Measurements from ENCODE around the gene GIPC2. TPM values are rescaled to one million over a fixed set of nuclear protein-coding genes. Genes with fewer than 3 reads are reported as not detected.

Gene GIPC2
- total and polyA plus RNA-seq, 8 donors: 6.3 to 22.1 (median 12.9) TPM

- WGBS, 2 donors: 83 to 89% methylated on average over 1 of the region's 1 CpG
- Histone ChIP-seq H3K27ac (no peak overlapping the region), H3K4me3 (no peak overlapping the region), H3K4me1 (peaks cover 3 to 10% (median 5%) of the 10 kb centered on the region in 3 donors), H3K9me3 (no peaks in the 10 kb centered on the region), H3K27me3 (no peaks in the 10 kb centered on the region), H3K36me3 (no peaks in the 10 kb centered on the region)
- DNase-seq: no peak
- no peak for FAIRE-seq
- intact Hi-C loops (cut with DNase I): no loop called here
- ATAC-seq: no peak
- TF ChIP-seq, protein P1, sequence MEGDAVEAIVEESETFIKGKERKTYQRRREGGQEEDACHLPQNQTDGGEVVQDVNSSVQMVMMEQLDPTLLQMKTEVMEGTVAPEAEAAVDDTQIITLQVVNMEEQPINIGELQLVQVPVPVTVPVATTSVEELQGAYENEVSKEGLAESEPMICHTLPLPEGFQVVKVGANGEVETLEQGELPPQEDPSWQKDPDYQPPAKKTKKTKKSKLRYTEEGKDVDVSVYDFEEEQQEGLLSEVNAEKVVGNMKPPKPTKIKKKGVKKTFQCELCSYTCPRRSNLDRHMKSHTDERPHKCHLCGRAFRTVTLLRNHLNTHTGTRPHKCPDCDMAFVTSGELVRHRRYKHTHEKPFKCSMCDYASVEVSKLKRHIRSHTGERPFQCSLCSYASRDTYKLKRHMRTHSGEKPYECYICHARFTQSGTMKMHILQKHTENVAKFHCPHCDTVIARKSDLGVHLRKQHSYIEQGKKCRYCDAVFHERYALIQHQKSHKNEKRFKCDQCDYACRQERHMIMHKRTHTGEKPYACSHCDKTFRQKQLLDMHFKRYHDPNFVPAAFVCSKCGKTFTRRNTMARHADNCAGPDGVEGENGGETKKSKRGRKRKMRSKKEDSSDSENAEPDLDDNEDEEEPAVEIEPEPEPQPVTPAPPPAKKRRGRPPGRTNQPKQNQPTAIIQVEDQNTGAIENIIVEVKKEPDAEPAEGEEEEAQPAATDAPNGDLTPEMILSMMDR (IDR thresholded peaks at IDR 0.05): no peak
Measured at GRCh38 chr1:78096976-78097375, 51.2 kb downstream of the GIPC2 start.

GRCh38 chr1:78101051-78101450, 55.3 kb downstream of the GIPC2 start:
- DNase-seq: no peak
- Histone ChIP-seq H3K4me1 (peaks cover 4 to 14% (median 5%) of the 10 kb centered on the region in 3 donors), H3K9me3 (no peaks in the 10 kb centered on the region), H3K36me3 (no peaks in the 10 kb centered on the region), H3K4me3 (no peak overlapping the region), H3K27me3 (no peaks in the 10 kb centered on the region), H3K27ac (peak overlapping the region in 2 of 4 donors; percentile 80 to 82)
- FAIRE-seq: no peak
- TF ChIP-seq, protein P1 (IDR thresholded peaks at IDR 0.05): no peak
- WGBS, 2 donors: 76 to 88% methylated on average over 2 of the region's 2 CpGs
- ATAC-seq: no peak
- intact Hi-C loops (cut with DNase I): no loop called here

DNA sequence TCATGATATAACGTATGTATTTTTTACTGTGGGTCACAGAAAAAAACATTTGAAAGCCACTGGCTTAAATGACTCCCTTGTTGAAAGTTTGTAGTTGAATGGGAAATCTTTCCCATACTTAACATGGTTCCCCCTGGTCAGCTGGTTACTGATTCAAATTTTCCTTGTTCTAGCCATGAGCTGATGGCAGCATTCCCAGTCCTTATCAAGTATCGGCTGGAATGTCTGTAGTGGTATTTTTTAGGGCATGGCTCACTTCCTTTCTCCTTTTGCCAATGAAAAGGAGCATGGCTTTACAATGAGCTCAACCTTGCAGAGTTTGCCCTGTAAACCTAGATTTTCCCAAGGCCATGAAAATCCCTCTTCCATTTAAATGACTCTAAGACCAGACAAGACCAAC, 55.7 kb downstream of the GIPC2 start:
- intact Hi-C loops (cut with DNase I): no loop called here
- WGBS, 2 donors: 18% methylated on average over 2 of the region's 2 CpGs
- Histone ChIP-seq H3K4me3 (no peak overlapping the region), H3K27me3 (no peaks in the 10 kb centered on the region), H3K36me3 (no peaks in the 10 kb centered on the region), H3K4me1 (peaks cover 4 to 14% (median 5%) of the 10 kb centered on the region in 3 donors), H3K9me3 (no peaks in the 10 kb centered on the region), H3K27ac (peak overlapping the region in 2 of 4 donors; percentile 80 to 82)
- DNase-seq (peak in 4 of 6 donors; percentile 30 to 82 (median 67)), FAIRE-seq (no peak), ATAC-seq (peak; percentile 94 to 98 (median 96))
- TF ChIP-seq, protein P1 (IDR thresholded peaks at IDR 0.05): no peak

GRCh38 chr1:78102082-78102481, 56.3 kb downstream of the GIPC2 start:
- FAIRE-seq: no peak
- no peaks in the 10 kb centered on the region for H3K36me3 ChIP-seq
- TF ChIP-seq, protein P1 (IDR thresholded peaks at IDR 0.05): no peak
- no peak overlapping the region for H3K4me3 ChIP-seq
- ATAC-seq: no peak
- 89 to 92% methylated on average over 3 of the region's 3 CpGs for WGBS, 2 donors
- DNase-seq: no peak
- intact Hi-C loops (cut with DNase I): no loop called here
- H3K27me3 ChIP-seq: no peaks in the 10 kb centered on the region
- H3K4me1 ChIP-seq: peaks cover 4 to 14% (median 5%) of the 10 kb centered on the region in 3 donors
- H3K9me3 ChIP-seq: no peaks in the 10 kb centered on the region
- H3K27ac ChIP-seq: peak overlapping the region in 3 of 4 donors; percentile 3 to 82 (median 80)

DNA sequence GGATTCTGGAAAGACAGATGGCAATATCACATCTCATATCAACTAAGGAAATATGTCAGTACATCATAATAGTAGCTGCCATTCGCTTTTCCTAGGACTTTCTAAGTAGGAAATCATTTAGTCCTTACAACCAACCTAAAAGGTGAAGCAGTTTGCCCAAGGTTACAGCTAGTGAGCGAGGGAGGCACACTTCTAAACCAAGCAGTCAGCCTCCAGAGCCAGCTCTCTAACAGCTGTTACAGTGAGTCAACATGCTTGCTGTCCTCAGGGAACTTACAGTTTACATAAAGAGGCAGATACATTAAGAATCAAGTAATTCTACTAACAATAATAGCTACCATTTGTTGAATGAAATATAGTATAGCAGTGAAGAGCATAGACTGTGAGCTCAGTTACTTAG, 57.1 kb downstream of the GIPC2 start:
- Histone ChIP-seq H3K9me3 (no peaks in the 10 kb centered on the region), H3K27ac (no peak overlapping the region), H3K36me3 (no peaks in the 10 kb centered on the region), H3K4me3 (no peak overlapping the region), H3K4me1 (peaks cover 4 to 14% (median 5%) of the 10 kb centered on the region in 3 donors), H3K27me3 (no peaks in the 10 kb centered on the region)
- TF ChIP-seq, protein P1 (IDR thresholded peaks at IDR 0.05): no peak
- WGBS, 2 donors: 82 to 84% methylated on average over 2 of the region's 2 CpGs
- FAIRE-seq: no peak
- no peak for DNase-seq
- no peak for ATAC-seq
- intact Hi-C loops (cut with DNase I): no loop called here

Measured in pancreas (tissue), 10 donors.